ENCODE results near the gene SOX14.

SOX14 gene

GRCh38 chr3:137768361-137769321 is 4.5 kb downstream of the SOX14 start:
- ATAC-seq: no peak

GRCh38 chr3:137769322-137770065 is 5.4 kb downstream of the SOX14 start:
- DNase-seq (no peak), ATAC-seq (no peak)

More at GRCh38 chr3:137768361-137769321, 4.5 kb downstream of the SOX14 start:
- DNase-seq: no peak

- ATAC-seq: no peak
- DNase-seq: no peak
Observed at GRCh38 chr3:137770066-137770834, 6.1 kb downstream of the SOX14 start.

- no peak for ATAC-seq
Observed at GRCh38 chr3:137770835-137771399, 6.8 kb downstream of the SOX14 start.

GRCh38 chr3:137771401-137772213 is 7.5 kb downstream of the SOX14 start:
- no peak for ATAC-seq
- DNase-seq: no peak

More at GRCh38 chr3:137770835-137771399, 6.8 kb downstream of the SOX14 start:
- no peak for DNase-seq

GRCh38 chr3:137772214-137772955 is 8.3 kb downstream of the SOX14 start:
- no peak for DNase-seq
- no peak for ATAC-seq

- DNase-seq (no peak), ATAC-seq (no peak)
Observed at GRCh38 chr3:137778941-137779340, 14.8 kb downstream of the SOX14 start.

- no peak for DNase-seq
- no peak for ATAC-seq
Observed at GRCh38 chr3:137787529-137787928, 23.4 kb downstream of the SOX14 start.

- DNase-seq (no peak), ATAC-seq (no peak)
Observed at GRCh38 chr3:137789236-137789635, 25.1 kb downstream of the SOX14 start.

GRCh38 chr3:137792626-137793271 is 28.6 kb downstream of the SOX14 start:
- peak; percentile 7 for DNase-seq
- ATAC-seq: no peak

- ATAC-seq: no peak
Observed at GRCh38 chr3:137796993-137797392, 32.9 kb downstream of the SOX14 start.

GRCh38 chr3:137803215-137803614 is 39.1 kb downstream of the SOX14 start:
- DNase-seq (no peak), ATAC-seq (no peak)

More at GRCh38 chr3:137796993-137797392, 32.9 kb downstream of the SOX14 start:
- DNase-seq: no peak

GRCh38 chr3:137807998-137808397 is 43.9 kb downstream of the SOX14 start:
- ATAC-seq: no peak

GRCh38 chr3:137809509-137809908 is 45.4 kb downstream of the SOX14 start:
- ATAC-seq (no peak), DNase-seq (no peak)

More at GRCh38 chr3:137807998-137808397, 43.9 kb downstream of the SOX14 start:
- no peak for DNase-seq

GRCh38 chr3:137812023-137812422 is 47.9 kb downstream of the SOX14 start:
- ATAC-seq (no peak), DNase-seq (no peak)

- ATAC-seq (no peak), DNase-seq (no peak)
Observed at GRCh38 chr3:137815251-137815650, 51.1 kb downstream of the SOX14 start.

Data from stimulated activated naive CD8-positive, alpha-beta T cell treated with anti-CD3 and anti-CD28 coated beads, Interleukin-15, Interleukin-2, amounts not matched to agents 100 U/mL and 50 U/mL, for 24 hours (primary cell).